Endometrial microvascular endothelial cells (primary cell): ENCODE results near the gene ITIH3. TPM values are rescaled to one million over a fixed set of nuclear protein-coding genes. Genes with fewer than 3 reads are reported as not detected.
"Not testable (repeated sequence)": the region's sequence is repeated elsewhere in the genome, so short reads cannot be mapped to it uniquely, and the experiment has no call there.

Experiments used
- in situ Hi-C: cut with HindIII; loops from 2 replicates; pipeline ENCODE4 v1.10.0; 2017; ENCODE audit warnings: low sequenced_read_pairs, low pct_unique_long_range_greater_than_20kb; ENCODE audit errors: inconsistent ontology term
- total RNA-seq: library from RNA; depleted of rRNA; stranded (reverse); fragments of >200 nt; gene quantifications from one replicate; pipeline ENCODE4 v1.2.3, GENCODE V29; 2015; ENCODE audit errors: inconsistent ontology term

The ITIH3 gene
- not detected for total RNA-seq

- in situ Hi-C loops, result no loop called here
Observed at GRCh38 chr3:52794612-52795099, at the start of gene ITIH3. ITIH3 (plus strand) TSS chr3:52794796; CDS start chr3:52794804, 8 bp downstream.

GRCh38 chr3:52752045-52752660, 42.4 kb upstream of the ITIH3 start:
- in situ Hi-C loops, result no loop called here

- in situ Hi-C loops, result no loop called here
Observed at GRCh38 chr3:52754373-52754772, 40.2 kb upstream of the ITIH3 start.

- in situ Hi-C loops, result no loop called here
Observed at GRCh38 chr3:52756141-52756540, 38.5 kb upstream of the ITIH3 start.

GRCh38 chr3:52763466-52763865, 31.1 kb upstream of the ITIH3 start:
- in situ Hi-C loops, result no loop called here

GRCh38 chr3:52769786-52770455, 24.7 kb upstream of the ITIH3 start:
- in situ Hi-C loops, result no loop called here

GRCh38 chr3:52770496-52771333, 23.9 kb upstream of the ITIH3 start, which contains the start of gene NEK4:
NEK4 (minus strand) TSS chr3:52770940; CDS start chr3:52770746, 194 bp downstream.
- in situ Hi-C loops, result no loop called here

- in situ Hi-C loops, result no loop called here
Observed at GRCh38 chr3:52771334-52771681, 23.3 kb upstream of the ITIH3 start.

- in situ Hi-C loops, result no loop called here
Observed at GRCh38 chr3:52771702-52772101, 22.9 kb upstream of the ITIH3 start.

GRCh38 chr3:52773361-52774065, 21.1 kb upstream of the ITIH3 start:
- in situ Hi-C loops, result no loop called here

- in situ Hi-C loops, result no loop called here
Observed at GRCh38 chr3:52774066-52774713, 20.4 kb upstream of the ITIH3 start.

- in situ Hi-C loops, result no loop called here
Observed at GRCh38 chr3:52774901-52775864, 19.4 kb upstream of the ITIH3 start.

- in situ Hi-C loops, result no loop called here
Observed at GRCh38 chr3:52775877-52776276, 18.7 kb upstream of the ITIH3 start.

- in situ Hi-C loops, result not testable (repeated sequence)
Observed at GRCh38 chr3:52776486-52776885, 18.1 kb upstream of the ITIH3 start.

- in situ Hi-C loops, result no loop called here
Observed at GRCh38 chr3:52777127-52777958, 17.3 kb upstream of the ITIH3 start, which contains the start of gene ITIH1. ITIH1 (plus strand) TSS chr3:52777599; CDS start chr3:52777616, 17 bp downstream.

- in situ Hi-C loops, result no loop called here
Observed at GRCh38 chr3:52777959-52778805, 16.4 kb upstream of the ITIH3 start.
